Endodermal cell (in vitro differentiated cells): Measurements from ENCODE around the gene CMIP. TPM values are rescaled to one million over a fixed set of nuclear protein-coding genes. Genes with fewer than 3 reads are reported as not detected.

ENCODE experiments used
- DNase-seq: peaks from one replicate; pipeline ENCODE4 v3.0.0-alpha.2; 2017
- H3K27ac ChIP-seq: 2 replicates; pipeline ENCODE4 v1.5.1; 2013; ENCODE audit warnings: mild to moderate bottlenecking, low read depth, low read length, moderate library complexity
- H3K27me3 ChIP-seq: 2 replicates; pipeline ENCODE4 v1.6.1; 2013; ENCODE audit warnings: mild to moderate bottlenecking, low read length, moderate library complexity; ENCODE audit not compliant: insufficient read depth, control insufficient read depth, poor library complexity, severe bottlenecking
- H3K36me3 ChIP-seq: 2 replicates; pipeline ENCODE4 v1.7.0; 2013; ENCODE audit warnings: mild to moderate bottlenecking, low read length, moderate library complexity; ENCODE audit not compliant: control insufficient read depth, insufficient read depth
- H3K4me1 ChIP-seq: one replicate; pipeline ENCODE4 v1.7.0; 2013; ENCODE audit warnings: low read length; ENCODE audit not compliant: control insufficient read depth, insufficient read depth
- H3K4me3 ChIP-seq: 2 replicates; pipeline ENCODE4 v1.5.1; 2013; ENCODE audit warnings: mild to moderate bottlenecking, low read length, moderate library complexity
- H3K9ac ChIP-seq: 2 replicates; pipeline ENCODE4 v1.6.1; 2013; ENCODE audit warnings: mild to moderate bottlenecking, low read length, moderate library complexity; ENCODE audit not compliant: poor library complexity, severe bottlenecking; ENCODE audit errors: extremely low read depth
- H3K9me3 ChIP-seq: 2 replicates; pipeline ENCODE4 v1.6.1; 2013; ENCODE audit warnings: mild to moderate bottlenecking, low read length, moderate library complexity; ENCODE audit not compliant: control insufficient read depth
- H3K27ac Mint-ChIP-seq: 2 replicates; pipeline ENCODE4 v1.8.0; 2020; ENCODE audit warnings: mixed read lengths
- H3K27me3 Mint-ChIP-seq: 2 replicates; pipeline ENCODE4 v1.8.0; 2021; ENCODE audit warnings: mild to moderate bottlenecking, mixed read lengths; ENCODE audit not compliant: insufficient read depth
- H3K36me3 Mint-ChIP-seq: 2 replicates; pipeline ENCODE4 v1.8.0; 2020; ENCODE audit warnings: low read depth, mixed read lengths
- H3K4me1 Mint-ChIP-seq: 2 replicates; pipeline ENCODE4 v1.8.0; 2020; ENCODE audit warnings: mixed read lengths
- H3K4me3 Mint-ChIP-seq: 2 replicates; pipeline ENCODE4 v1.8.0; 2020; ENCODE audit warnings: mild to moderate bottlenecking, moderate library complexity, mixed read lengths
- H3K9me3 Mint-ChIP-seq: 2 replicates; pipeline ENCODE4 v1.8.0; 2020; ENCODE audit warnings: mild to moderate bottlenecking, mixed read lengths
- CTCF ChIP-seq: fragments of 200-600 bp; sonication (generic); conservative IDR thresholded peaks from 2 replicates; pipeline ENCODE4 v1.5.0; 2021; ENCODE audit warnings: antibody characterized with exemption, mild to moderate bottlenecking
- WGBS, 2 experiments: methylation state at CpG; one replicate each; pipeline versions ENCODE4 v1.1.5 to v1.1.7; 2013; ENCODE audit warnings: missing lambda C conversion rate in 2 of 2, mixed read lengths in 1 of 2; ENCODE audit not compliant: insufficient coverage in 1 of 2, insufficient read length in 1 of 2; 5-methylcytosine and 5-hydroxymethylcytosine counted together
- total RNA-seq, 2 donors: library from RNA; stranded (reverse); fragmentation: NEBNext Ultra II Directional in 1 of 2; extraction: Animal tissue kit (Norgen Biotek cat#: 25700) in 1 of 2; gene quantifications; 2 replicates in 1 of 2; 3 replicates in 1 of 2; pipeline ENCODE4 v1.2.1, GENCODE V29; 2021

CMIP gene
- total RNA-seq, 2 donors from 2014 or later = 64.0 to 64.7 TPM

- H3K36me3 Mint-ChIP-seq = peaks cover 39% of the 10 kb centered on the region
- Histone ChIP-seq H3K9ac (no peak overlapping the region), H3K9me3 (no peaks in the 10 kb centered on the region), H3K27ac (no peak overlapping the region), H3K4me3 (no peak overlapping the region), H3K4me1 (peaks cover 9% of the 10 kb centered on the region), H3K27me3 (no peaks in the 10 kb centered on the region), H3K36me3 (peaks cover 28% of the 10 kb centered on the region)
- DNase-seq = peak; percentile 45
- no peak for TF ChIP-seq CTCF
- no peaks in the 10 kb centered on the region for H3K27me3 Mint-ChIP-seq
- peak overlapping the region; percentile 80 for H3K27ac Mint-ChIP-seq
- no peaks in the 10 kb centered on the region for H3K9me3 Mint-ChIP-seq
- peaks cover 40% of the 10 kb centered on the region for H3K4me1 Mint-ChIP-seq
- no peak overlapping the region for H3K4me3 Mint-ChIP-seq
- 93 to 97% methylated on average over 17 of the region's 17 CpGs for WGBS, 2 experiments
Measured at GRCh38 chr16:81455720-81456494, 11.3 kb downstream of the CMIP start.

GRCh38 chr16:81456523-81457325, 12.1 kb downstream of the CMIP start:
- peaks cover 38% of the 10 kb centered on the region for H3K36me3 Mint-ChIP-seq
- H3K27me3 Mint-ChIP-seq = no peaks in the 10 kb centered on the region
- no peaks in the 10 kb centered on the region for H3K9me3 ChIP-seq
- H3K36me3 ChIP-seq = peaks cover 30% of the 10 kb centered on the region
- TF ChIP-seq CTCF = no peak
- H3K4me3 Mint-ChIP-seq = no peak overlapping the region
- no peak overlapping the region for H3K9ac ChIP-seq
- WGBS, 2 experiments = 93 to 95% methylated on average over 17 to 23 of the region's 23 CpGs
- DNase-seq = no peak
- H3K9me3 Mint-ChIP-seq = no peaks in the 10 kb centered on the region
- no peak overlapping the region for H3K4me3 ChIP-seq
- no peak overlapping the region for H3K27ac ChIP-seq
- no peaks in the 10 kb centered on the region for H3K27me3 ChIP-seq
- peak overlapping the region; percentile 80 for H3K27ac Mint-ChIP-seq
- H3K4me1 Mint-ChIP-seq = peaks cover 37% of the 10 kb centered on the region
- H3K4me1 ChIP-seq = peaks cover 5% of the 10 kb centered on the region

GRCh38 chr16:81457326-81458133, 12.9 kb downstream of the CMIP start:
- 65 to 75% methylated on average over 8 to 17 of the region's 17 CpGs for WGBS, 2 experiments
- Mint-ChIP-seq H3K4me1 (peaks cover 34% of the 10 kb centered on the region), H3K4me3 (no peak overlapping the region), H3K36me3 (peaks cover 38% of the 10 kb centered on the region), H3K9me3 (no peaks in the 10 kb centered on the region), H3K27me3 (no peaks in the 10 kb centered on the region), H3K27ac (peak overlapping the region; percentile 64)
- H3K4me1 ChIP-seq = no peaks in the 10 kb centered on the region
- H3K9me3 ChIP-seq = no peaks in the 10 kb centered on the region
- no peak overlapping the region for H3K4me3 ChIP-seq
- H3K27ac ChIP-seq = no peak overlapping the region
- no peak overlapping the region for H3K9ac ChIP-seq
- no peak for TF ChIP-seq CTCF
- H3K27me3 ChIP-seq = no peaks in the 10 kb centered on the region
- DNase-seq = peak; percentile 69
- H3K36me3 ChIP-seq = peaks cover 30% of the 10 kb centered on the region
